Ishikawa (cell line): ENCODE data around the gene CHST11.

Source experiments
- MAX ChIP-seq: IDR thresholded peaks from 2 replicates; pipeline ENCODE4 v1.6.1; 2012
- REST ChIP-seq: IDR thresholded peaks from 2 replicates; pipeline ENCODE4 v1.6.1; 2012; ENCODE audit warnings: low read depth, mild to moderate bottlenecking
- TCF12 ChIP-seq: IDR thresholded peaks from 2 replicates; pipeline ENCODE4 v1.6.1; 2012; ENCODE audit warnings: low read depth
- ZBTB7A ChIP-seq: IDR thresholded peaks from 2 replicates; pipeline ENCODE4 v1.6.1; 2012; ENCODE audit warnings: low read depth

GRCh38 chr12:104782296-104782695 is 325.5 kb downstream of the CHST11 start:
- TF ChIP-seq TCF12 (no peak), ZBTB7A (no peak), MAX (no peak), REST (no peak)
